AG04450 (cell line): ENCODE results near the gene OR2V1. TPM values are rescaled to one million over a fixed set of nuclear protein-coding genes. Genes with fewer than 3 reads are reported as not detected.
"Not testable (repeated sequence)": the region's sequence is repeated elsewhere in the genome, so short reads cannot be mapped to it uniquely, and the experiment has no call there.

Experiments
- CTCF ChIA-PET: fragments of 300-600, 350-600 bp; formaldehyde crosslinking; extraction: SDS; loops from one replicate; lab custom pipeline; 2022; ENCODE audit warnings: antibody characterized with exemption, inconsistent platforms; lab: Charles Lee
- POLR2A ChIA-PET: fragments of 350-600 bp; formaldehyde crosslinking; extraction: SDS; loops from one replicate; lab custom pipeline; 2021; ENCODE audit warnings: antibody characterized with exemption, inconsistent platforms; lab: Yijun Ruan, JAX
- DNase-seq: peaks from one replicate; pipeline ENCODE4 v3.0.0-alpha.2; 2011; ENCODE audit warnings: low read depth, low spot score
- H3K27ac ChIP-seq: one replicate; pipeline ENCODE4 v1.5.1; 2012; ENCODE audit warnings: low read depth, low read length, control low read depth
- H3K27me3 ChIP-seq: one replicate; pipeline ENCODE4 v1.6.0; 2012; ENCODE audit warnings: low read length; ENCODE audit not compliant: control insufficient read depth, insufficient read depth
- H3K4me3 ChIP-seq: 2 replicates; pipeline ENCODE4 v1.5.1; 2011; ENCODE audit warnings: mild to moderate bottlenecking, low read depth, low read length, control low read depth
- H3K9me3 ChIP-seq: 2 replicates; pipeline ENCODE4 v1.5.1; 2012; ENCODE audit warnings: low read length; ENCODE audit not compliant: control insufficient read depth, insufficient read depth
- polyA plus RNA-seq: library from polyadenylated mRNA; depleted of rRNA; stranded (reverse); fragments of >200 nt; gene quantifications from 2 replicates; pipeline ENCODE4 v1.2.3, GENCODE V29; 2011
- TF ChIP-seq, protein P1 (sequence below): IDR thresholded peaks from 2 replicates; pipeline ENCODE4 v1.5.1; 2011; ENCODE audit warnings: low read depth, low read length, control low read depth, inconsistent platforms

The OR2V1 gene
- polyA plus RNA-seq, 1 experiment = not detected

DNA sequence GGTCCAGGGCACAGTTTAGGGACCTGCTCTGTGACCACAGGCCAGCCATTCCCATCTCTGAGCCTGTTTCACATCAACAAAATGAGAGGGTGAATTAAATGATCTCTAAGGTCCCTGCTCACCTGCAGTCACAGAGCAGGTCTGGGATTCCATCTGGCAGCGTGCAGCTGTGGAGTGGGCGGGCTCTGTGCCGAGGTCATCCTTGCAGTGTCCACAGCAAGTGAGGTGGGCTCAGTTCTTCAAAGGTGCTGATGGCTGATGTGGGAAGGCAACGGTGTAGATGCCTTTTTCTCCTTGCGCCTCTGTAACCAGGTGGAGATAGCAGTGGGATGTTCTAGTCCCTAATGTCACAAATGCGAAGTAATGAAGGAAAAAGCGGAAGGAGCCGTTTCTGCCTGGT is 11.9 kb downstream of the OR2V1 start:
- Histone ChIP-seq H3K9me3 (peaks cover 5% of the 10 kb centered on the region), H3K27me3 (peaks cover 5% of the 10 kb centered on the region), H3K27ac (no peak overlapping the region), H3K4me3 (no peak overlapping the region)
- TF ChIP-seq, protein P1, sequence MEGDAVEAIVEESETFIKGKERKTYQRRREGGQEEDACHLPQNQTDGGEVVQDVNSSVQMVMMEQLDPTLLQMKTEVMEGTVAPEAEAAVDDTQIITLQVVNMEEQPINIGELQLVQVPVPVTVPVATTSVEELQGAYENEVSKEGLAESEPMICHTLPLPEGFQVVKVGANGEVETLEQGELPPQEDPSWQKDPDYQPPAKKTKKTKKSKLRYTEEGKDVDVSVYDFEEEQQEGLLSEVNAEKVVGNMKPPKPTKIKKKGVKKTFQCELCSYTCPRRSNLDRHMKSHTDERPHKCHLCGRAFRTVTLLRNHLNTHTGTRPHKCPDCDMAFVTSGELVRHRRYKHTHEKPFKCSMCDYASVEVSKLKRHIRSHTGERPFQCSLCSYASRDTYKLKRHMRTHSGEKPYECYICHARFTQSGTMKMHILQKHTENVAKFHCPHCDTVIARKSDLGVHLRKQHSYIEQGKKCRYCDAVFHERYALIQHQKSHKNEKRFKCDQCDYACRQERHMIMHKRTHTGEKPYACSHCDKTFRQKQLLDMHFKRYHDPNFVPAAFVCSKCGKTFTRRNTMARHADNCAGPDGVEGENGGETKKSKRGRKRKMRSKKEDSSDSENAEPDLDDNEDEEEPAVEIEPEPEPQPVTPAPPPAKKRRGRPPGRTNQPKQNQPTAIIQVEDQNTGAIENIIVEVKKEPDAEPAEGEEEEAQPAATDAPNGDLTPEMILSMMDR = no peak
- POLR2A ChIA-PET = no interaction called here
- no peak for DNase-seq
- CTCF ChIA-PET = no interaction called here

DNA sequence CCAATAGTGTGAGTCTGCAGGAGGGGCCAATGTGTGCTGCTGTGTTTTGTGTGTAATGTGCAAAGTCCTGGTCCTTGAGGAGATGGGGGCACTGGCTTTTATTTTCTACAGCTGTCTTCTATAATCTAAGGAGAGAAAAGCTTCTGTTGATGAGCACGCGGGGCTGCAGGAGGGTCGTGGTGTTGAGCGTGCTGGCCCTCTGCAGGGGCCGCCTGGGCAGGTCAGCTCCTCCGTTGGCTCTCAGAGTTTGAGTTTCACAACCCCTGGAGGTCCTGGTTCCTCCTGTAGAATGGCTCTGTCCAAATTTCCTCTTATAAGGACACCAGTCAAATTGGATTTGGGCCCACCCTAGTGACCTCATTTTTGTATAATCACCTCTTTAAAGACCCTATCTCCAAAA is 12.6 kb downstream of the OR2V1 start:
- H3K27ac ChIP-seq = no peak overlapping the region
- POLR2A ChIA-PET = no interaction called here
- H3K27me3 ChIP-seq = peaks cover 5% of the 10 kb centered on the region

DNA sequence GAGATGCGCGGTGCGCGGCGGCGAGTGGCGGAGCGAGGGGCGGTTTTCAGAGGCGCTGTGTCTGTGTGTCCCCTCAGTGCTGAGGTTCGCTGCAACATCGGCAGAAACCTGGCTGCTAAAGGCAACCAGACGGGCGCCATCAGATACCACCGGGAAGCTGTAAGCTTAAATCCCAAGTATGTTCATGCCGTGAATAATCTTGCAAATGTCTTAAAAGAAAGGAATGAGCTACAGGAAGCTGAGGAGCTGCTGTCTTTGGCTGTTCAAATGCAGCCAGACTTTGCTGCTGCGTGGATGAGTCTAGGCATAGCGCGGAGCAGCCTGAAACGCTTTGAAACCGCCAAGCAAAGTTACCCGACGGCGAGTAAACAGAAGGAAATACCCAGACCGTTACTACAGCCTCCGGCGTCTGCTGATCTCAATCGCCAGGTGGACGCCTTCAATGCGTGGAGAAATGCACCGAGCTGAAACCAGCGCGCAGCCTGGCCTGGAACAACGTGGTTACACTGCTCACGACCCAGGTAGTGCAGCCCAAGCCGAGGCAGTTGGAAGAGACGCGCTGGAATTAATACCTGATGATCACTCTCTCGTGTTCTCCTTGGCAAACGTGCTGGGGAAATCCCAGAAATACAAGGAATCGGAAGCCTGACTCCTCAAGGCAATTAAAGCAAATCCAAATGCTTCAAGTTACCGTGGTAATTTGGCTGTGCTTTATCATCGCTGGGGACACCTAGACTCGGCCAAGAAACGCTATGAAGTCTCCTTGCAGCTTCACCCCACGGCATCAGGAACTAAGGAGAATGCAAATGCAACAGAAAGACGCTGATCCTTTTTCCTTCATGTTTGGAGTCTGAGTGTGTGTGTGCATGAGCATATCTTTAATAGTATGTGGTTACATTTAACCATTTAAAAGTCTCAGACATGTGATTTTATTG is 15.9 kb downstream of the OR2V1 start:
- POLR2A ChIA-PET = no interaction called here
- peak; percentile 21 for DNase-seq
- peak overlapping the region; percentile 49 for H3K4me3 ChIP-seq

More for the DNA sequence above, 12.6 kb downstream of the OR2V1 start:
- TF ChIP-seq, protein P1 = no peak
- Histone ChIP-seq H3K4me3 (no peak overlapping the region), H3K9me3 (peaks cover 7% of the 10 kb centered on the region)
- no peak for DNase-seq
- CTCF ChIA-PET = no interaction called here

DNA sequence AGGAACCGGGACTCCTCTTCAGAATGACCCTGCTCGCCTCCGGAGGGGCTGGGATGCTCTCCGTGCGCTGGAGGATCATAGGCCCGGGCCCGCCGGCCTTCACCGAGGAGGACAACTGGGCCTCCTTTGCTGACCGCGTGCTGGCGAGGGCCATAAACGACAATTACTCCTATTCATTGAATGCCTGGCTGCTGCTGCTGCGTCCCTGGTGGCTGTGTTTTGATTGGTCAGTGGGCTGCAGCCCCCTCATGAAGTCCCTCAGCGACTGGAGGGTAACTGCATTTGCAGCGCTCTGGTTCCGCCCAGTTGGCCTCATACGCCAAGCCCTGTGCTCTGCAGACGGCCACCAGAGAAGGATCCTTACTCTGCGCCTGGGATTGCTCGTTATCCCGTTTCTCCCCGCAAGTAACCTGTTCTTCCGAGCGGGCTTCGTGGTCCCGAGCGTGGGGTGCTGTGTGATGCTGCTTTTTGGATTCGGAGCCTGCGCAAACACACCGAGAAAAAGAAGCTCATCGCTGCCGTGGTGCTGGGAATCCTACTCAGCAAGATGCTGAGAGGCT is 16.6 kb downstream of the OR2V1 start:
- DNase-seq = no peak
- POLR2A ChIA-PET = no interaction called here
- H3K27ac ChIP-seq = no peak overlapping the region
- peaks cover 7% of the 10 kb centered on the region for H3K9me3 ChIP-seq
- TF ChIP-seq, protein P1 = no peak
- CTCF ChIA-PET = no interaction called here
- peaks cover 8% of the 10 kb centered on the region for H3K27me3 ChIP-seq
- H3K4me3 ChIP-seq = peak overlapping the region; percentile 49

More for the DNA sequence above, 15.9 kb downstream of the OR2V1 start:
- H3K27ac ChIP-seq = no peak overlapping the region
- H3K9me3 ChIP-seq = peaks cover 7% of the 10 kb centered on the region
- H3K27me3 ChIP-seq = peaks cover 8% of the 10 kb centered on the region
- TF ChIP-seq, protein P1 = no peak
- CTCF ChIA-PET = no interaction called here

DNA sequence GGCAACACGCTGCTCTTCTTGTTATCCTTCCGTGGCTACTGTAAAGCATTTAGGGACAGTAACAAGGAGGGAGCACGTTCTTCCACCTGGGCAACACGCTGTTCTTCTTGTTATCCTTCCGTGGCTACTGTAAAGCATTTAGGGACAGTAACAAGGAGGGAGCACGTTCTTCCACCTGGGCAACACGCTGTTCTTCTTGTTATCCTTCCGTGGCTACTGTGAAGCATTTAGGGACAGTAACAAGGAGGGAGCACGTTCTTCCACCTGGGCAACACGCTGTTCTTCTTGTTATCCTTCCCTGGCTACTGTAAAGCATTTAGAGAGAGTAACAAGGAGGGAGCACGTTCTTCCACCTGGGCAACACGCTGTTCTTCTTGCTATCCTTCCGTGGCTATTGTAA is 17.4 kb downstream of the OR2V1 start:
- DNase-seq, CTCF ChIA-PET, H3K27ac ChIP-seq, H3K4me3 ChIP-seq, H3K9me3 ChIP-seq, H3K27me3 ChIP-seq, POLR2A ChIA-PET: not testable (repeated sequence)
